ENCODE measurements around the gene ATP2A2.

ATP2A2 gene

GRCh38 chr12:110258466-110258865, 22.6 kb upstream of the ATP2A2 start:
- Histone ChIP-seq H3K9me3 (ENCODE audit: control insufficient read depth, insufficient read depth, low read length) (no peaks in the 10 kb centered on the region), H3K36me3 (ENCODE audit: control insufficient read depth, insufficient read depth, low read length) (no peaks in the 10 kb centered on the region), H3K27me3 (ENCODE audit: control insufficient read depth, insufficient read depth, low read length) (no peaks in the 10 kb centered on the region), H3K27ac (ENCODE audit: low read length) (no peak overlapping the region), H3K4me3 (ENCODE audit: low read length) (no peak overlapping the region), H3K4me1 (ENCODE audit: control insufficient read depth, insufficient read depth, low read length) (no peaks in the 10 kb centered on the region)
- no CpG with 5 or more reads among the region's 12 CpGs for WGBS (ENCODE audit: insufficient coverage, insufficient read length)
- no peak for DNase-seq (ENCODE audit: low read depth, low spot score)

DNA sequence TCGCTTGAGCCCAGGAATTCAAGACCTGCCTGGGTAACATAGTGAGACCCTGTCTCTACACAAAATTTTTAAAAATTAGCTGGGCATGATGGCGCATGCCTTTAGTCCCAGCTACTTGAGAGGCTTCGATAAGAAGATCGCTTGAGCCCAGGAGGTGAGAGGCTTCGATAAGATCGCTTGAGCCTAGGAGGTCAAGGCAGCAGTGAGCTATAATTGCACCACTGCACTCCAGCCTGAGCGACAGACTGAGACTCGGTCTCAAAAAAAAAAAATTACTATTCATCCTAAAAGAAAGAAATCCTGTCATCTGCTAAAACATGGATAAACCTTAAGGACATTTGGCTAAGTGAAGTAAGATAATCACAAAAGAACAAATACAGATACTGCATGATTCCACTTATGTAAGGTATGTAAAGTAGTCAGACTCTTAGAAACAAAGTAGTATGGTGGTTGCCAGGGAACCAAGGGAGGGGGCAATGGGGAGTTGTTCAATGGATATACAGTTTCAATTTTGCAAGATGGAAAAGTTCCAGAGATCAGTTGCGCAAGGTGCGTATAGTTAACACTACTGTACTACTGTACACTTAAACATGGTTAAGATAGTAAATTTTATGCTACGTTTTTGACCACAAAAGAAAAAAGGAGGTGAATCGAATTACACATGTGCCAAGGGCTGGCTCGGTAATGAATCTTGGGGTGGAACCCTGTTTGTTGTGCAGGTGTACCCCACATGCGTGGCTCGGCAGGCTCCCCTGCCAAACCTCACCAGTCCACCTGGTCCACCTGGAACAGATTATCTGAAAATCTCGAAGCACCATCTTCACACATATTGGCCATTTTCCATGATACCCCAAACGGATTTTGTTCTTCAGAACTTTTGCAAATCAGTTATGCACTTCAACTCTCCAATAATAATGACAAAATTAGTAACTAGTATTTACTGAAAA, 18.3 kb upstream of the ATP2A2 start:
- Histone ChIP-seq H3K4me3 (ENCODE audit: low read length) (no peak overlapping the region), H3K27me3 (ENCODE audit: control insufficient read depth, insufficient read depth, low read length) (no peaks in the 10 kb centered on the region), H3K9me3 (ENCODE audit: control insufficient read depth, insufficient read depth, low read length) (no peaks in the 10 kb centered on the region), H3K4me1 (ENCODE audit: control insufficient read depth, insufficient read depth, low read length) (no peaks in the 10 kb centered on the region), H3K36me3 (ENCODE audit: control insufficient read depth, insufficient read depth, low read length) (no peaks in the 10 kb centered on the region), H3K27ac (ENCODE audit: low read length) (no peak overlapping the region)
- WGBS (ENCODE audit: insufficient coverage, insufficient read length) = no CpG with 5 or more reads among the region's 17 CpGs
- DNase-seq (ENCODE audit: low read depth, low spot score) = no peak

DNA sequence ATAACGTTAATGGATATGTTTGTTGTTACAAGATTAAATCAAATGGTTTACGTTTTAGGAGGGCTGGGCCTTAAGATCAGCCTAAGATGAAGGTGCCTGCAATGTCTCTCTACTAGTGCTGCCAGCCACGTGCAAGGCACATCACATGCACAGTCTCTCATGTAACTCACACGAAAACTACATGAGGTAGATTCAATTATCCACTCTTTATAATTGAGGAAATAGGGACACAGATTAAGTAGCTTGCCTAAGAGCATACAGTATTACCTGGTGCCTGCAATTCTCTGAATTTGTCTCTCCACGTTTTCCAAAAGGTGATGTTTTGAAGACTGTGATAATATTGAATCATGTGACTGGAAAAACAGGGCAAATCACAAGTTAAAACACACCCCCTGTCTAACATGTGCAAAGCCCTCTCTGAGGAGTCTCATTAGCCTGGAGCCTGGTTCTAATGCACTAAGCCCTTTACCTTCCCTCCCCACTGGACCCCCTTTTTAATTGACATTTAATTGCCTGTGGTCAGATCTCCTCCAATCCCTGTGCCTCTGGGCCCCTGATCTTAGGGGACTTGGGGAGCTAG, 14.6 kb upstream of the ATP2A2 start:
- no CpG with 5 or more reads among the region's 5 CpGs for WGBS (ENCODE audit: insufficient coverage, insufficient read length)

DNA sequence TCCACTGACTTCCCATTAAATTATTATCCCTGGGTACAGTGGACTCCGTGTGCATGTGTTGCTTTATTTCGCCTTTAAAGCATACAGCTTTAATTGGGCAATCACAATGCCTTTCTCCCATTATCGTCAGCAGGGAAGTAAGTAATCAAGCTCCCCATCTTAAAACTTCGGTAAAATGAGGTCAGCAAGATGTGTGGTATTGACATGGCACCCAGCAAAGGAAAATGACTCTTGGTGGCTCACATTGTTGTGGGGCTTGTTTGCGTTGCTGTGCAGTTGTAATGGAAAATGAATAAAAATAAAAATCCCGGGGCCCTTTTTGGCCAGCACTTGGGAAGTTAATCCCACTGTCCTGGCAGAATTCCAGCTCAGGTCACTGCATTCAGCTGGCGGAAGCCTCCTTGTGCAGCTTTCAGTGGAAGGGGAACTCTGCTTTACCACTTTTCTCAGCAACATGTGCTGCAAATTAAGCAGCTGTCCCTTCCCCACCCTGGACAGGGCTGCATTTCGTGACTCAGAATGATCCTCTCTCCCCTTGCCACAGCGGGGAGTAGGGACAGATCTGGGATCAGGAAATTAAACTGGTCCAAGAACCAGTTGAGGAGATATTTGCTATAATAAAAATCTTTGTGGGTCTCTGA, 13.9 kb upstream of the ATP2A2 start:
- H3K4me3 ChIP-seq (ENCODE audit: low read length) = no peak overlapping the region
- no peak for DNase-seq (ENCODE audit: low read depth, low spot score)
- H3K9me3 ChIP-seq (ENCODE audit: control insufficient read depth, insufficient read depth, low read length) = no peaks in the 10 kb centered on the region
- no peak overlapping the region for H3K27ac ChIP-seq (ENCODE audit: low read length)
- peaks cover 6% of the 10 kb centered on the region; the same call in 1 of the 2 replicates for H3K4me1 ChIP-seq (ENCODE audit: control insufficient read depth, insufficient read depth, low read length)
- WGBS (ENCODE audit: insufficient coverage, insufficient read length) = no CpG with 5 or more reads among the region's 9 CpGs
- no peaks in the 10 kb centered on the region for H3K36me3 ChIP-seq (ENCODE audit: control insufficient read depth, insufficient read depth, low read length)
- no peaks in the 10 kb centered on the region for H3K27me3 ChIP-seq (ENCODE audit: control insufficient read depth, insufficient read depth, low read length)

More for the DNA sequence above, 14.6 kb upstream of the ATP2A2 start:
- no peaks in the 10 kb centered on the region for H3K36me3 ChIP-seq (ENCODE audit: control insufficient read depth, insufficient read depth, low read length)
- H3K27me3 ChIP-seq (ENCODE audit: control insufficient read depth, insufficient read depth, low read length) = no peaks in the 10 kb centered on the region
- H3K27ac ChIP-seq (ENCODE audit: low read length) = no peak overlapping the region
- H3K4me1 ChIP-seq (ENCODE audit: control insufficient read depth, insufficient read depth, low read length) = peaks cover 6% of the 10 kb centered on the region; the same call in 1 of the 2 replicates
- no peak for DNase-seq (ENCODE audit: low read depth, low spot score)
- no peak overlapping the region for H3K4me3 ChIP-seq (ENCODE audit: low read length)
- no peaks in the 10 kb centered on the region for H3K9me3 ChIP-seq (ENCODE audit: control insufficient read depth, insufficient read depth, low read length)

DNA sequence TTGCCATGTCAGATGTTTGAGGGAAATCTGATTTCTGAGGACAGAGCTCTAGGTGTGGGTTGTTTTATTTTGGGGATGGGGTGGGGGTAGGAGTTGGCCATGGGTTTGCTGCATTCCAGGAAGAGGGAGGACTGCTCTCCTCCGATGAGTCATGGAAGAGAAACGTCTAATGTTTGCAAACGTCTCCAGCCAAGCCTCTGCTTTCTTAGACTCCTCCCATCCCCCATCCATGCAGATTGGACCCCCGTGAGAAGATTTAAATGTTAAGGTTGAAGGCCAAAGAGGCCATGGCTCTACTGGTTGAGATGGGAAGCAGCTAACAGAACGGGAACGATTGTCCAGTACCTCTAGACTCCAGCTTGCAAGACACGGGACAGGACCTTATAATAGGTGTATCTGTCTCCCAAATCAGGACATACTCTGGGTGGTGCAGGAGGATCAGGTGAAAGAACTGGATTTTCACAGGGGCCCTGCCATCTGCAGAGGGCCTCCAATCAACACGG, 11.4 kb upstream of the ATP2A2 start:
- Histone ChIP-seq H3K36me3 (ENCODE audit: control insufficient read depth, insufficient read depth, low read length) (no peaks in the 10 kb centered on the region), H3K27me3 (ENCODE audit: control insufficient read depth, insufficient read depth, low read length) (no peaks in the 10 kb centered on the region), H3K27ac (ENCODE audit: low read length) (no peak overlapping the region), H3K9me3 (ENCODE audit: control insufficient read depth, insufficient read depth, low read length) (no peaks in the 10 kb centered on the region), H3K4me3 (ENCODE audit: low read length) (no peak overlapping the region), H3K4me1 (ENCODE audit: control insufficient read depth, insufficient read depth, low read length) (peaks cover 6% of the 10 kb centered on the region; the same call in 1 of the 2 replicates)
- WGBS (ENCODE audit: insufficient coverage, insufficient read length) = no CpG with 5 or more reads among the region's 8 CpGs
- DNase-seq (ENCODE audit: low read depth, low spot score) = no peak

DNA sequence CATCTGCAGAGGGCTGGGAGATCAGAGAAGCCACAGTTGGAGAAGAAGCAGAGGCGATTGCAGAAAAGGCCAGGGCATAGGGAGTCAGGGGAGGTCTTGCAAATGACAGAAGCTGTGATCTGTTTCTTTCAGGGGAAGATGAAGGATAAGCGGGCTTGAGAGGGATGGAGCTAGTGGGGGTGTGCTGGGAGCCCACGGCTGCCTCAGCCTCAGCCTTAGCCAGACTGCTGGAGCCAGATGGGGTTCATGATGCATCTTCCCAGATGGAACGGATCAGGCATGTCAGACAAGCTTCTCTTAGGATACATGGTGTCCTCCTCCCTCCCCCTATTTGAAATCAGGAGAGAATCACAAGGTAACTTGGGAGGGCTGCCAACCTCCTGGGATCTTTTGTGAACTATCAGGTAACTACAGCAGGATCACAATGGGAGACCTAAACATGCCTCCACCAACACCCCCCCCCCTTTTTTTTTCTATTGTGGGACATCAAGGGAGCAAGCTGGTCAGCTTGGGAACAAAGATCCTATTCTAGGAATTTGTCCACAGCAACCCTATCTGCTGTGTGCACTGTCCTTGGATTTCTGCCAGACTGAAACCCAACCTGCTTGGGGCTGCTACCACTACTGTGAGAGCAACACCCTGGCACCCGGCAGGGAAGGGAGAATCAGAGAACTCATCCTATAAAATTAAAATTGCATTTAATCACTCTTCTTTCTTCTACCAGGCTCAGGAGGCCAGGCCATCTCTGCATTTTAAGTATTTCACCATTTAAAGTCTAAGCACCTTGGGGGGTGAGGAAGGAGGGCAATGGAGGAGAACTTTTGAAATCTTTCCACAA, 10.7 kb upstream of the ATP2A2 start:
- H3K36me3 ChIP-seq (ENCODE audit: control insufficient read depth, insufficient read depth, low read length) = no peaks in the 10 kb centered on the region
- no peak overlapping the region for H3K27ac ChIP-seq (ENCODE audit: low read length)
- WGBS (ENCODE audit: insufficient coverage, insufficient read length) = no CpG with 5 or more reads among the region's 5 CpGs
- H3K4me3 ChIP-seq (ENCODE audit: low read length) = no peak overlapping the region
- no peaks in the 10 kb centered on the region for H3K9me3 ChIP-seq (ENCODE audit: control insufficient read depth, insufficient read depth, low read length)
- DNase-seq (ENCODE audit: low read depth, low spot score) = no peak
- H3K4me1 ChIP-seq (ENCODE audit: control insufficient read depth, insufficient read depth, low read length) = peaks cover 6% of the 10 kb centered on the region; the same call in 1 of the 2 replicates
- no peaks in the 10 kb centered on the region for H3K27me3 ChIP-seq (ENCODE audit: control insufficient read depth, insufficient read depth, low read length)

DNA sequence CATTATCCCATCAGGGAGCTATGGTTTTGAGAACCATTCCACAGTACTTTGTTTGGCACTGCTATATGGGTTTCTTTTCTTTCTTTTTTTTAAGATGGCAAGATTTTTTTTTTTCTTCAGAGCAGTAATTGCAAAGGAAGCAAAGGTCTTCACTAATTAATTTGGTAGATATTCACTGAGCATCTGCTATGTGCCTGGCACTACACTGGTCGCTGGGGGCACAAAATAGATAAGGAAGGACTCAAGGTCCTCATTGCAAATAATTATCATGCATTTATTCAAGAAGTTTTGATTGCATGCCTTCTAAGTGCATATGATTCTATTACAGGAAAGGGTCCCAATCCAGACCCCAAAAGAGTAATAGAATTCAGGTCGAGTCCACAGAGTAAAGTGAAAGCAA, 10.0 kb upstream of the ATP2A2 start:
- Histone ChIP-seq H3K27ac (ENCODE audit: low read length) (no peak overlapping the region), H3K4me3 (ENCODE audit: low read length) (no peak overlapping the region), H3K36me3 (ENCODE audit: control insufficient read depth, insufficient read depth, low read length) (no peaks in the 10 kb centered on the region), H3K4me1 (ENCODE audit: control insufficient read depth, insufficient read depth, low read length) (peaks cover 6% of the 10 kb centered on the region; the same call in 1 of the 2 replicates), H3K9me3 (ENCODE audit: control insufficient read depth, insufficient read depth, low read length) (no peaks in the 10 kb centered on the region), H3K27me3 (ENCODE audit: control insufficient read depth, insufficient read depth, low read length) (no peaks in the 10 kb centered on the region)
- no CpG with 5 or more reads among the region's 2 CpGs for WGBS (ENCODE audit: insufficient coverage, insufficient read length)
- DNase-seq (ENCODE audit: low read depth, low spot score) = no peak

- Histone ChIP-seq H3K4me1 (ENCODE audit: control insufficient read depth, insufficient read depth, low read length) (peaks cover 4% of the 10 kb centered on the region; the same call in 1 of the 2 replicates), H3K27ac (ENCODE audit: low read length) (no peak overlapping the region), H3K27me3 (ENCODE audit: control insufficient read depth, insufficient read depth, low read length) (no peaks in the 10 kb centered on the region), H3K9me3 (ENCODE audit: control insufficient read depth, insufficient read depth, low read length) (no peaks in the 10 kb centered on the region), H3K36me3 (ENCODE audit: control insufficient read depth, insufficient read depth, low read length) (no peaks in the 10 kb centered on the region), H3K4me3 (ENCODE audit: low read length) (no peak overlapping the region)
- no peak for DNase-seq (ENCODE audit: low read depth, low spot score)
- no CpG with 5 or more reads among the region's 2 CpGs for WGBS (ENCODE audit: insufficient coverage, insufficient read length)
Observed at GRCh38 chr12:110277530-110278254, 3.4 kb upstream of the ATP2A2 start.

GRCh38 chr12:110278255-110278536, 2.9 kb upstream of the ATP2A2 start:
- no peaks in the 10 kb centered on the region for H3K27me3 ChIP-seq (ENCODE audit: control insufficient read depth, insufficient read depth, low read length)
- H3K27ac ChIP-seq (ENCODE audit: low read length) = no peak overlapping the region
- no CpG with 5 or more reads among the region's 1 CpG for WGBS (ENCODE audit: insufficient coverage, insufficient read length)
- no peaks in the 10 kb centered on the region for H3K9me3 ChIP-seq (ENCODE audit: control insufficient read depth, insufficient read depth, low read length)
- no peak for DNase-seq (ENCODE audit: low read depth, low spot score)
- H3K36me3 ChIP-seq (ENCODE audit: control insufficient read depth, insufficient read depth, low read length) = no peaks in the 10 kb centered on the region
- H3K4me3 ChIP-seq (ENCODE audit: low read length) = no peak overlapping the region
- peaks cover 4% of the 10 kb centered on the region; the same call in 1 of the 2 replicates for H3K4me1 ChIP-seq (ENCODE audit: control insufficient read depth, insufficient read depth, low read length)

Data from iPS DF 6.9 (cell line).